GM10266 (cell line): ENCODE data around the gene ERI3.

ENCODE experiments used
- DNase-seq: peaks from one replicate; pipeline ENCODE4 v3.0.0; 2012; ENCODE audit errors: extremely low spot score
- CTCF ChIP-seq: IDR thresholded peaks from 2 replicates; pipeline ENCODE4 v1.5.1; 2012; ENCODE audit warnings: mild to moderate bottlenecking, low read depth; ENCODE audit not compliant: control insufficient read depth, insufficient read depth; ENCODE audit errors: missing control alignments

ERI3 gene

GRCh38 chr1:44316231-44316759 lies 38.8 kb downstream of the ERI3 start:
- no peak for DNase-seq
- no peak for TF ChIP-seq CTCF

- TF ChIP-seq CTCF: no peak
- DNase-seq: no peak
Observed at GRCh38 chr1:44315521-44315920, 39.5 kb downstream of the ERI3 start.

GRCh38 chr1:44314452-44314851 lies 40.6 kb downstream of the ERI3 start:
- no peak for TF ChIP-seq CTCF
- DNase-seq: no peak

DNA sequence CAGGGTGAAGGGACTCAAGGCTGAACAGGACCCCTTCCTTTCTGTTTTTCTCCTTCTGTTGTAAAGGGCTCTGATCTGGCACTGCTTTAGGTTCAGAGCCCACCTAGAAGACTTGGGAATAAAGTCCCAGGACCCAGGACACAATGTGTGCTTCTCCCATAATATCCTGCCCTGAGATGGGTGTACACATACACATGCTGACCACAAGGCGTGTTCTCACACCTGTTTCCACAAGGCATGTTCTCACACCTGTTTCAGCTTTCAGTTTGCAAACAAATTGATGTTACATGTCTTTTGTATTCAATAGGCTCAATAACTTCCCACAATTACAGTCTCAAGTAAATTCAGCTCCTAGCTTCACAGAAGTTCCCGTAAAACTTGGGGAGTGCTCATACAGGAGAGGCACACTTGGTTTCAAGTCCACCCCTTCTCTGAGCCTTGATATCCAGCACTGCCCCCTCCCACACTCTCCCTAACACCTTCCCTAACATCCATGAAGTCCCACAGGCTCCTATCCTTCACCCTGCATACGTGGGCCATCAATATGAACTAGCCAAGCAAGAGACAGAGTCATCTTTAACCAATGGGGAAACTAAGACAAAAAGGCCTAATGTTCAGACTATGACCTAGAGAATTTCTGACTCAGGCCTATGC lies 41.7 kb downstream of the ERI3 start:
- no peak for TF ChIP-seq CTCF
- no peak for DNase-seq

DNA sequence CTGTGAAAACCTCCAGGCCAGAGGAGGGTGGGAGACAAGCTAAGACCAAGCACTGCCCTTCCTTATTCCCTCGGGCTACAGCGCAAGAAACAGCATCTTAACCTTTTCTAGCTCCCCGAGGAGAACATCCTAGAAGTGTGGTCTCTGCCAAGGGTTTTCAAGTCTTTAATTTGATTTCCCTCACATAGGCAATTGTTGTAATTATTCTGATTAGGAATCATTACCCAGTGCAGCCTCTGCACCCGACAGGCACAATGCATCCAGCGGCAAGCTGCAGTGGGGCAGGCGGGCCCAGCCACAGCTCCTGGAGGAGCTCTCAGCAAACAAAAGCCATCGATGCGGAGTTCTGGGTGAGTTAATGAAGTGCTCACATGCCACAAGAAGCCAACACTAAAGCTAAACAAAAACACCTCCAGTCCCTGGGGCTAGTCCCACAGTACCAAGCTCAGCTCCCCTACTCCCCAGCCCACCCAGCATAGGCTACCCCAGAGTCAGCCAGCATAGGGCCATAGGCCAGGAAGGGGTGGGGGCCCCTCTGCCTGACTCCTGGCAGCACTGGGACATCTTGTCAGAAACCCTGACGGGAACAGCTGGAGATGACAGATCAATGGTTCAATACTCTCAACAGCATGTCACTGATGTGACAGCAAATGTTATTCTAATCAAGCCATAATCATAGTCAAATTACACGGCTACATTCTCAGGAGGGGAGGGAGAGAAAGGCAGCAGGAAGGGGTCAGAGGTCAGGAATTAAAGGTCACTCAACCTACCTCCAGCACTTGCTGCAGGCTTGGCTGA lies 42.5 kb downstream of the ERI3 start:
- no peak for DNase-seq
- TF ChIP-seq CTCF: no peak

GRCh38 chr1:44310006-44310405 lies 45.1 kb downstream of the ERI3 start:
- TF ChIP-seq CTCF: no peak
- DNase-seq: no peak

GRCh38 chr1:44305962-44306422 lies 49.1 kb downstream of the ERI3 start:
- TF ChIP-seq CTCF: no peak
- no peak for DNase-seq
